Tibial artery (tissue), 4 donors: ENCODE data around the gene TFF2.
A peak's percentile ranks its signal among the peaks of the same experiment; 100 is the strongest.

Experiments
- DNase-seq, 2 donors: peaks; one replicate each; pipeline ENCODE4 v3.0.0-alpha.2; 2019
- H3K27ac ChIP-seq, 2 donors: fragments of 200-600 bp; sonication (generic) in 1 of 2; 1 replicate in 1 of 2; 2 replicates in 1 of 2; pipeline ENCODE4 v1.5.1; 2018 to 2019; ENCODE audit warnings: mild to moderate bottlenecking in 1 of 2
- H3K27me3 ChIP-seq, 2 donors: fragments of 200-600 bp; sonication (generic) in 1 of 2; one replicate each; pipeline versions ENCODE4 v1.5.1 to v1.6.0; 2016 to 2019
- H3K36me3 ChIP-seq, 3 donors: fragments of 200-600 bp; sonication (generic) in 2 of 3; one replicate each; pipeline ENCODE4 v1.5.1; 2016 to 2019; ENCODE audit warnings: mild to moderate bottlenecking in 2 of 3
- H3K4me1 ChIP-seq, 4 donors: fragments of 200-600 bp; sonication (generic) in 2 of 4; 1 replicate in 3 of 4; 2 replicates in 1 of 4; pipeline ENCODE4 v1.5.1; 2016 to 2019
- H3K4me3 ChIP-seq, 2 donors: fragments of 200-600 bp; sonication (generic) in 1 of 2; 1 replicate in 1 of 2; 2 replicates in 1 of 2; pipeline ENCODE4 v1.5.1; 2018 to 2019; ENCODE audit warnings: mild to moderate bottlenecking in 2 of 2
- H3K9me3 ChIP-seq, 3 donors: fragments of 200-600 bp; sonication (generic) in 1 of 3; one replicate each; pipeline ENCODE4 v1.5.1; 2016 to 2019
- intact Hi-C: fragments of 100-400 bp; cut with DNase I; formaldehyde crosslinking; loops from one replicate; pipeline ENCODE4 v1.15.0; 2023; ENCODE audit warnings: low total_unique reads
- TF ChIP-seq, protein P1 (sequence below), 2 experiments: fragments of 200-600 bp in 1 of 2; fragments of 450-650 bp in 1 of 2; IDR thresholded peaks; one replicate each; pipeline ENCODE4 v1.5.1; 2017 to 2019; ENCODE audit warnings: antibody characterized with exemption in 2 of 2, mild to moderate bottlenecking in 1 of 2, moderate library complexity in 1 of 2

The TFF2 gene

DNA sequence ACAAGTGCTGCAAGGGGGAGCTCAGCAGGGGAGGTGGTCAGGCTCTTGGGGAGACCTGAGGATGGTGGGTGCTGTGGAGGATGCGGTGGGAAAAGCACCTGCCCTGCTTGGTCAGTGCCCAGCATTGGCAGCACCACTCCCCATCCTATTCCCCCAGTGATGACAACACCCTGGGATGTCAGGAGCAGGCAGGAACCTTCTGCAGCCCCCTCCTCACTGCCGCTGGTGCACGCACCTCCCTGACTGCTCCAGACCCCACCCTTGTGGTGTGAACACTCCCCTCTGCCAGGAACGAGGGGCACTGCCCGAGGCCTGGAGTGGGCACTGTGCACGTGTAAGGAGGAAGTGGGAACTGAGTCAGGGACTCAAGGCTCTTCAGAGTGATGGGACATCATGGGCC lies 32.5 kb upstream of the TFF2 start:
- no peak overlapping the region for H3K4me3 ChIP-seq
- no peak for DNase-seq
- TF ChIP-seq, protein P1, sequence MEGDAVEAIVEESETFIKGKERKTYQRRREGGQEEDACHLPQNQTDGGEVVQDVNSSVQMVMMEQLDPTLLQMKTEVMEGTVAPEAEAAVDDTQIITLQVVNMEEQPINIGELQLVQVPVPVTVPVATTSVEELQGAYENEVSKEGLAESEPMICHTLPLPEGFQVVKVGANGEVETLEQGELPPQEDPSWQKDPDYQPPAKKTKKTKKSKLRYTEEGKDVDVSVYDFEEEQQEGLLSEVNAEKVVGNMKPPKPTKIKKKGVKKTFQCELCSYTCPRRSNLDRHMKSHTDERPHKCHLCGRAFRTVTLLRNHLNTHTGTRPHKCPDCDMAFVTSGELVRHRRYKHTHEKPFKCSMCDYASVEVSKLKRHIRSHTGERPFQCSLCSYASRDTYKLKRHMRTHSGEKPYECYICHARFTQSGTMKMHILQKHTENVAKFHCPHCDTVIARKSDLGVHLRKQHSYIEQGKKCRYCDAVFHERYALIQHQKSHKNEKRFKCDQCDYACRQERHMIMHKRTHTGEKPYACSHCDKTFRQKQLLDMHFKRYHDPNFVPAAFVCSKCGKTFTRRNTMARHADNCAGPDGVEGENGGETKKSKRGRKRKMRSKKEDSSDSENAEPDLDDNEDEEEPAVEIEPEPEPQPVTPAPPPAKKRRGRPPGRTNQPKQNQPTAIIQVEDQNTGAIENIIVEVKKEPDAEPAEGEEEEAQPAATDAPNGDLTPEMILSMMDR (IDR thresholded peaks at IDR 0.05) = no peak
- H3K9me3 ChIP-seq = peaks cover 0 to 16% (median 15%) of the 10 kb centered on the region in 3 donors
- H3K4me1 ChIP-seq = no peaks in the 10 kb centered on the region
- intact Hi-C loops = no loop called here
- H3K36me3 ChIP-seq = no peaks in the 10 kb centered on the region
- H3K27me3 ChIP-seq = peaks cover 0 to 28% of the 10 kb centered on the region in 2 donors
- H3K27ac ChIP-seq = no peak overlapping the region

DNA sequence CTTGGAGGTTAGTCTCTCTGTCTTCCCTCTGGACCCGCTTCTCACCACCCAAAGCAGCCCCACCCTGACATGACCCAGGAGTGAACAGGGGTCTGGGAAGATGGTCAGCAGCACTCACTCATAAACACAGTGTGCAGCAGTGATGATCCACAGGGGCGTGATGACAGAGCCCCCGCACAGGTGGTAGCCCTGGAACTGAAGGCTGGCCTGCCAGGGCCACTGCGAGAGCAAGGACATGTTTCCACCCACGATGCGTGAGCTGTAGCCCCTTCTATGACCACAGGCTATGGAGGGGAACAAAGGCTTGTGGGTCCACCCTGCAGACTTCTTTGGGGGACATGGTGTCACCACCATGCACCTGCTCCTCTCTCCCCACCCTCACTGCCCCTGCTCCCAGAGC lies 32.1 kb upstream of the TFF2 start:
- TF ChIP-seq, protein P1 (IDR thresholded peaks at IDR 0.05) = no peak
- Histone ChIP-seq H3K36me3 (no peaks in the 10 kb centered on the region), H3K4me1 (no peaks in the 10 kb centered on the region), H3K27me3 (peaks cover 0 to 25% of the 10 kb centered on the region in 2 donors), H3K9me3 (peaks cover 0 to 16% (median 15%) of the 10 kb centered on the region in 3 donors), H3K27ac (no peak overlapping the region), H3K4me3 (no peak overlapping the region)
- DNase-seq = no peak
- intact Hi-C loops = no loop called here

DNA sequence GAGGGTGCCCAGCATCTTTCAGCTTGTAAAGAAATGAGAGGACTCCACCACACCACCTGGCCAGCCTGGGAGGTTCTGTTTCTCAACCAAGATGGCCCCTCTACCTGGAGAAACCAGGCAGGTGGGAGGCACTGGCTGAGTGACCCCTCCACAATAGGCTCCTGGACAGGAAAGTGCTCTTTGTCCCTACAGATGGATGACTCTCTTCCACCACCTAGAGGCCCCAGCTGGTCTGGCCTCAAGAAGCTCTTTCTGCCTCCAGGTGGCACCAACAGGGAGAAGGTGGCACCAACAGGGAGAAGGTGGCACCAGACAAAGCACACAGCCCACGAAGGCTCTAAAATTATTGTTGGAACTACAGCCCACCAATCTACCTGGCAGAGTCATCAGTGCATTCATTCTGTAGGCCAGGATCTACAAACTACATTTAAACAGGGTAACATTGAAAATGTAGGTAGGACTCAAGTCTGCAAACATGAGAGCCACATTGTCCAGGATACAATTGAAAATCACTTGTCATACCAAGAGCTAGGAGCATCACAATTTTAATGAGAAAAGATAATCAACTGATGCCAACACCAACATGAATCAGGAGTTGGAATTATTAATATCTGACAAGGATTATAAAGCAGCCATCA lies 30.7 kb upstream of the TFF2 start:
- no peak overlapping the region for H3K4me3 ChIP-seq
- no peaks in the 10 kb centered on the region for H3K36me3 ChIP-seq
- TF ChIP-seq, protein P1 (IDR thresholded peaks at IDR 0.05) = no peak
- no peaks in the 10 kb centered on the region for H3K4me1 ChIP-seq
- DNase-seq = no peak
- H3K9me3 ChIP-seq = peaks cover 0 to 16% (median 15%) of the 10 kb centered on the region in 3 donors
- intact Hi-C loops = no loop called here
- H3K27me3 ChIP-seq = peaks cover 0 to 26% of the 10 kb centered on the region in 2 donors
- no peak overlapping the region for H3K27ac ChIP-seq

DNA sequence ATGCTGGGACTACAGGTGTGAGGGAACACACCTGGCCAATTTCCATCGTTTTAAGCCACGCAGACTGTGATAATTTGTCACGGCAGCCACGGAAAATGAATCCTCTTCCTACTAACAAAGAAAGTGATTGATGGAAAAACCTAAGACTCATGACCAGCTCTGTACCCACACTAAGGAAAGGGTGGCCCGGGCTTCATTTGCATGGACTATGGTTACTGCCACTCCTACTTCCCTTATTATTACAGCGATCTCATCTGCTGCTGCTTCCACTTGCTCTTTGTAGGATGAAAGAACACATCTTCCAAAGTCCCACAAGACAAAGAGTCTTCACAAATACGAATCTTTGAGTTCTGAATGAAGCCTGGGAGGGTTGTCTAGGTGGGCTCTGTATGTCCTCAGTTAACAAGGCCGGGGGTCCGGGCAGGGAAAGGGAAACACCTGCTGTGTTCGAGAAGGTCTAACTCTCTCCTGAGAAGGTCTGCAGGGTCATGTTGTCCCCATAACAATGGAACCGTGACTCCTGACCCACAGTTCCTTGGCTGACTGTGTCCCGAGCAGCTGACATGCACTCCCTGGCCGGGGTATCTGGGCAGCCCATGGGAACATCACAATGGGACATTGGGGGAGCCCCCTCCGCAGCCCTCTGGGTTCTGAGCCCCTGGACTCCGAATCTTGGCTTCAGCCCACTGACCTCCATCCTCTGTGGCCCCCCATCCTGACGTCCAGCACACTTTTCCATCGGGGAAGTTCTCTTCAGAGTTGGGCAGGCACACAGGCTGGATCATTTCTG lies 28.8 kb upstream of the TFF2 start:
- TF ChIP-seq, protein P1 (IDR thresholded peaks at IDR 0.05) = no peak
- peaks cover 0 to 38% of the 10 kb centered on the region in 2 donors for H3K27me3 ChIP-seq
- H3K4me1 ChIP-seq = no peaks in the 10 kb centered on the region
- no peak overlapping the region for H3K27ac ChIP-seq
- H3K4me3 ChIP-seq = no peak overlapping the region
- H3K9me3 ChIP-seq = peaks cover 0 to 16% (median 15%) of the 10 kb centered on the region in 3 donors
- no peaks in the 10 kb centered on the region for H3K36me3 ChIP-seq
- intact Hi-C loops = no loop called here
- DNase-seq = peak in 1 of 2 donors; percentile 32

DNA sequence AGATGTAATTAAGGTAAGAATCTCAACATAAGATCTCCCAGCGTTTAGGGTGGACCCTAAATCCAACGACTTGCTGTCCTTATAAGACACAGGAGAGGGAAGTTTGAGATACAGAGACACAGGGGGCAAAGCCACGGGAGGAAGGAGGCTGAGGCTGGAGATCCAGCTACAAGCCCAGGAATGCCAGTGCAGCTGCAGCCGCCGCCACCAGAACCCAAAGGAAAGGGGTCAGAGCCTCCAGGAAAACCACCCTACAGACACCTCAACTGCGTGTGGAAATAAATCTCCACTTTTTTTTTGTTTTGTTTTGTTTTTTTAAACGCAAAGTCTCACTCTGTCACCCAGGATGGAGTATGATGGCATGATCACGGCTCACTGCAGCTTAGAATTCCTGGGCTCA lies 27.6 kb upstream of the TFF2 start:
- TF ChIP-seq, protein P1 (IDR thresholded peaks at IDR 0.05) = no peak
- peaks cover 0 to 16% (median 15%) of the 10 kb centered on the region in 3 donors for H3K9me3 ChIP-seq
- peaks cover 0 to 46% of the 10 kb centered on the region in 2 donors for H3K27me3 ChIP-seq
- H3K4me1 ChIP-seq = no peaks in the 10 kb centered on the region
- intact Hi-C loops = no loop called here
- no peaks in the 10 kb centered on the region for H3K36me3 ChIP-seq
- H3K4me3 ChIP-seq = no peak overlapping the region
- peak in 1 of 2 donors; percentile 3 for DNase-seq
- no peak overlapping the region for H3K27ac ChIP-seq
